H54 (cell line): ENCODE data around the gene EN2.
"Not testable (repeated sequence)": the region's sequence is repeated elsewhere in the genome, so short reads cannot be mapped to it uniquely, and the experiment has no call there.

ENCODE experiments used
- DNase-seq: peaks from one replicate; pipeline ENCODE4 v3.0.0; 2011; ENCODE audit warnings: low spot score, mixed read lengths; ENCODE audit not compliant: insufficient read length
- FAIRE-seq: peaks from 3 replicates; lab custom pipeline; 2011; peaks lifted over from hg19 to GRCh38; lab: Jason Lieb, UNC
- POLR2A ChIP-seq: IDR thresholded peaks from 2 replicates; pipeline ENCODE4 v1.6.1; 2011; ENCODE audit warnings: low read depth, mild to moderate bottlenecking, low read length

Gene EN2

DNA sequence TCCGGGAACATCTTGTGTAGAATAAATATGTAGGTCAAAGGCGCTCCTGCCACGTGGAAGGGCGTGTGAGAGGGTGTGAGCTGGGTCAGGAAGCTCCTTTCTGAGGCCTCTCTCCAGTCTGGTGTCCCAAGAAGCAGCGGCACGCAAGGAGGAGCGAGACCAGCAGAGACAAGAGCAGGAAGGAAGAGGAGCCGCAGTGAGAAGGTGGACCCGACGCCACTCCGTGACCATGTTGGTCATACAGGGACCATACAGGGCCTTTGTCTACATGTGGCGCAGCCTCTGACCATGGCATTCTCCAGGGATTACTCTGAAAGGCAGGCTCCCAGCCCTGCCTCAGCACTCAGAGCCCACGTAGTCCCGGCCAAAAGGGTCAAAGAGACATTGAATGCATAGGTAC, 26.2 kb upstream of the EN2 start:
- FAIRE-seq (no peak), DNase-seq (no peak)
- TF ChIP-seq POLR2A: no peak

DNA sequence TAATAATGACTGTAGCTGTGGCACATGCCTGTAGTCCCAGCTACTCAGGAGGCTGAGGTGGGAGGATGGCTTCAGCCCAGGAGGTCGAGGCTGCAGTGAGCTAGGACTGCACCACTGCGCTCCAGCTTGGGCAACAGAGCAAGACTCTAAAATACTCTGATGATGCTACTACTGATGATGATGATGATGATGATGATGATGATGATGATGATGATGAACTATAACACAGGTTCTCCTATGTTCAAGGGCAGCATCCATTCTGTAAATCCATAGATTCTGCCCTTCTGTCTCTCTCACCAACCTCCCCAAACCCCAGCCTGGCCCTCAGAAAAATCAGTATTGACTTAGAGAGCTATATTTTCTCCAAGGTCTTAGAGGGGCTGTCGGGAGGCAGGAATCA, 22.8 kb upstream of the EN2 start:
- TF ChIP-seq POLR2A: no peak
- DNase-seq: no peak
- FAIRE-seq: no peak

DNA sequence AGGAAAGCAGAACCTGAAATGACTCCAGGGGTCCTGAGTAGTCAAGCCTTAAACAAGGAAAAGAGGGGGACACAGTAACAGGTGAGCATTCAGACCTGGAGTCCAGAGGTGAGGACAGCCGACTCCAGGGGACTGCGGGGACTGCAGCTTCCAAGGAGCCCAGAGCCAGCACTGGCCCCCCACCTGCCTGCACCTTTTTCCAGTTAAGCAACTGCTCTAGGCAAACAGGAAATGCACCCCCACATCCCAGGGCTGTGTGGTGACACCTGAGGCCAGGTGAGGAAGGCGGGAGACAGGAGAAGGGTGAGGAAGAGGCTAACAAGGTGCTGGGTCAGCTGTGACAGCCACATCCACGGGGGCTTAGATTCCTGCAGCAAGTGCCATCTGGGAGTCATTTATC, 20.1 kb upstream of the EN2 start:
- DNase-seq: no peak
- TF ChIP-seq POLR2A: no peak
- no peak for FAIRE-seq

DNA sequence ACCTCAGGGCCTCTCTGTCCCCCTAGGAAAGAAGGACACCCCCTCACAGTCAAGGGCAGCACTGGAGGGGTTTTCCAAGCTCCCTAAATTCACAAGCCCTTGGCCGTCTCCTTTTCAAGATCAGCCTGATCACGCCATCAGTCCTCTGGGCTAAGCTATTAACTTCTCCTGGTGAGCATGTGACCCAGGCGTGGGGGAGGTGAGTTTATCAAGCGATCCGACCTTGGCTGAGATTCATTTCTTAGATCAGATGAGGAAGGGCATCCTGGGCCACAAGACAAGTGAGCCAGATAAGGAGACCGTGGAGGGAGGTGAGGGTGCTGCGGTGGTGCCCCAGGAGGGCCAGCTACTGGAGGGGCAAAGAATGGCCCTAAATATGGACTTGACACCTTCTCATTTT, 19.2 kb upstream of the EN2 start:
- FAIRE-seq (no peak), DNase-seq (no peak)
- TF ChIP-seq POLR2A: no peak

DNA sequence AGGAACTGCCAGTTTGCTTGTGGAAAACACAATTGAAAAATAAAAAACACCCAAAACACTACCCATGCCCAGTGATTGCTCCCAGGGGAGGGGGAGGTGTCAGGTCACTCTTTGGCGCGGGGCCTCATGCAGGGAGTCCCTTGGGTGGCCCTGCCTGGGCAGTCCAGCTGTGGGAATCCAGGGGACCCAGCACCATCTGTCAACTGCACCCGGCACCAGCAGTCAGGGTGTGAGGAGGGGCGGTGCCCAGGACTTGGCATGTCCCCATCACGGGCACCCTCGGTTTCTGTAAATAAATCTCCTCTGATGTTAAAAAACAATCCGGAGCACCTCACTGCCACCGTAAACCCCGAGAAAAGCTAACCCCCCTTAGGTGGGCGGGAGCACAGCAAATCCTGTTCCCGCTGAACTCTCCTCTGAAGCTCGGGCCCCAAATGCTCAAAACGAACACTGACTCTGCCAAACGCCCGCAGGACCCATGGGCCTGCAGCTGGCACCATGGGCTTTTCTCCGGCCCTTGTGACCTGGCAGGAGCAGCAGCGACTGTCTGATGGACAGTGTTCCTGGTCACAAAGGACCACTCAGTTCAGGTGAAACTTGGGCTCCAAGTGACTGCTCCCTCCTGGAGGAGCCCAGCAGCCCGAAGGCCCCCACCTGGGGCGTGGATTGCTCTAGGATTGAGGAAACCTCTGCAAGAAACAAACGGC, 18.5 kb upstream of the EN2 start:
- FAIRE-seq: no peak
- TF ChIP-seq POLR2A: no peak
- no peak for DNase-seq

DNA sequence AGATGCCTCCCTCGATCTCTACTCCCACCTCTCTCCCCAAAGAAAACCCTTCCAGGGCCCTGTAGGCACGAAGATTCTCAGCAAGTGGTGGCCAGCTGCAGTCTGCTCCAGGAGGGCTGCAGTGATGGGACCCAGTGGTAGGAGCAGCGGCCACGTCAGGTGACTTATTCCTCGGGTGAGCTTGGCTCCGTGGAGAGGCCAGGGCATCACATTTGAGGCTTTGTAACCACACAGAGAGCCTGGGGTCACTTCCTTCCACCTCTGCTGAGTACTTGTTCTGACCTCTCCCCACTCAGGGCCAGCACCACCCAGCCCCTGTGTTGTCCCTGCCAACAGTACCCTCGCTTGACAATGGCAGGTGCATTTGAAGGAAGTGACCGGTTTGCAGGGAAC, 17.9 kb upstream of the EN2 start:
- no peak for FAIRE-seq
- no peak for DNase-seq
- no peak for TF ChIP-seq POLR2A

DNA sequence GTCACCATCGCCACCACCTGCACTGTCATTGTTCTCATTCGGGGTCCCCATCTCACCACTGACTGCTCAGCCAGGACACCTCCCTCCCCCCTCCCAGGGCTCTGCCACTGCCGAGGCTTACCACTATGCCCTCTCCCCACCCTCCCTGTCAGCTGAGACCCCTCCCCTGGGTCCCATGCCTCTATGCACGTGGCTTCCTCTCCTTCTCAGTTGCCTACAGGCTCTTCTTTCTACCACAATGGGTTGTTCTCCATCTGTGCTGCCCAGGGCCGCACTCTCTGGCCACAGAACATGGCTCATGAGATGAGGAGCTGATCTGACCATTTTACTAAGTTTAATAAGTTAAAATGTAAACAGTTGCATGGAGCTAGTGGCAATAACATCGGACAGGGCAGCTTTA, 16.1 kb upstream of the EN2 start:
- FAIRE-seq (no peak), DNase-seq (no peak)
- TF ChIP-seq POLR2A: no peak

DNA sequence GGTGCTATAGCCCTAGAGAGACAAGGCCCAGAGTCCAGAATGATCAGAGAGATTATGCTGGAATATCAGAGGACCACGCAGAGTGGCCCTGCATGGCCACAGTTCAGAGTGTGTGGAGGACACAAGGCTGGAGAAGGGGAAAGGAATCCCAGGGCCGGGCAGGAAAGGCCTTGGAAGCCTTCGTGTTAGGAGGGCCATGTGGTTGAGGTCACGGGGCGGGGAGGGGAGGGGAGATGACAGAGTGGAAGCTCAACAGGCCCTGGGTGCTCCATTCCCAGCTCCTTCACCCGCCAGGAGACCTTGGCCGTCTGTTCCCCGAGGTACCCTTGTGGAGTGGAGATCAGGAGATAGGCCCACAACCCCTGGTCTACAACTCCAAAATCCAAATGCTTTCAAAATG, 13.2 kb upstream of the EN2 start:
- TF ChIP-seq POLR2A: no peak
- no peak for DNase-seq
- no peak for FAIRE-seq

DNA sequence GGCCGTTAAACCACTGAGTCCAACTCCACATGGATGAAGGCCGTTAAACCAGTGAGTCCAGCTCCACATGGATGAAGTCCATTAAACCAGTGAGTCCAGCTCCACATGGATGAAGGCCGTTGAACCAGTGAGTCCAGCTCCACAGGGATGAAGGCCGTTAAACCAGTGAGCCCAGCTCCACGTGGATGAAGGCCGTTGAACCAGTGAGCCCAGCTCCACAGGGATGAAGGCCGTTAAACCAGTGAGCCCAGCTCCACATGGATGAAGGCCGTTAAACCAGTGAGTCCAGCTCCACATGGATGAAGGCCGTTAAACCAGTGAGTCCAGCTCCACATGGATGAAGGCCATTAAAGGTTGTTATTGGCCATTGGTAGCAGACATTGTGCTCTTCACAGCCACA, 12.3 kb upstream of the EN2 start:
- FAIRE-seq, DNase-seq: not testable (repeated sequence)

DNA sequence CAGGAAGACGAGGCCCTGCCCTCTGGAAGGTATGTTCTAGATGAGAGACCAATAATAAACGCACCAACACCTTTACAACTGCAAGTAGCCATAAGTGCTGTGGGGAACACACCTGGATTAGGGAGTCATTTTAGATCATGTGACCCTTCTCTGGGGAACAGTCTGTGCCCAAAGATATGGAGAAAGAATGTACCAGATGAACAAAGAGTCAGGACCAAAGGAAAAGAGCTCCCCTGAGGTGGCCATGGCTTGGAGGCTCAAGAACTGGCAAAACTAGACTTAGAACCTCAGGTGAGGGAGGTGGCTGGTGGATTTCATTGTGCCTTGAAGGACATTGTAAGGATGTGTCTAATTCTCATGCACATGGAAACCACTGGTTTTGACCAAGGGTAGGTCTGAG, 10.3 kb upstream of the EN2 start:
- no peak for TF ChIP-seq POLR2A
- DNase-seq (no peak), FAIRE-seq (no peak)

DNA sequence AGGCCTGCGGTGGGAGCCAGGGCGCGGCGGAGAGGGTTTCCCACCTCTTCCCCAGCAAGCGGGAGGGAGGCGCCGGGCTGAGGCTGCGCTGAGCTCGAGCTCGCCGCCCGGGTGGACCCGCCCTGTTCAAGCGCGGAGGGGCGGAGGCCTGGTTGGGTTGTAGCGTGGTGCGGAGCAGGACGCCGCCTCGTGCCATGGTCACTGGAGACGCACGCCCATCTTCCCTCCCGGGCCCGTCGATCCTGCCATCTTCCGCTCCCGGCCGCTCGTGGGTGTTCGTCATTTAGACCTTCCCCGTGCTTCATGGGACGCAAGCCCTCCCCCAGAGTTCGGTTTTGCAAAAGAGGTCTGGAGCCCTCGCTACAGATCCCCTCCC, 9.3 kb upstream of the EN2 start:
- FAIRE-seq: no peak
- TF ChIP-seq POLR2A: no peak
- no peak for DNase-seq

DNA sequence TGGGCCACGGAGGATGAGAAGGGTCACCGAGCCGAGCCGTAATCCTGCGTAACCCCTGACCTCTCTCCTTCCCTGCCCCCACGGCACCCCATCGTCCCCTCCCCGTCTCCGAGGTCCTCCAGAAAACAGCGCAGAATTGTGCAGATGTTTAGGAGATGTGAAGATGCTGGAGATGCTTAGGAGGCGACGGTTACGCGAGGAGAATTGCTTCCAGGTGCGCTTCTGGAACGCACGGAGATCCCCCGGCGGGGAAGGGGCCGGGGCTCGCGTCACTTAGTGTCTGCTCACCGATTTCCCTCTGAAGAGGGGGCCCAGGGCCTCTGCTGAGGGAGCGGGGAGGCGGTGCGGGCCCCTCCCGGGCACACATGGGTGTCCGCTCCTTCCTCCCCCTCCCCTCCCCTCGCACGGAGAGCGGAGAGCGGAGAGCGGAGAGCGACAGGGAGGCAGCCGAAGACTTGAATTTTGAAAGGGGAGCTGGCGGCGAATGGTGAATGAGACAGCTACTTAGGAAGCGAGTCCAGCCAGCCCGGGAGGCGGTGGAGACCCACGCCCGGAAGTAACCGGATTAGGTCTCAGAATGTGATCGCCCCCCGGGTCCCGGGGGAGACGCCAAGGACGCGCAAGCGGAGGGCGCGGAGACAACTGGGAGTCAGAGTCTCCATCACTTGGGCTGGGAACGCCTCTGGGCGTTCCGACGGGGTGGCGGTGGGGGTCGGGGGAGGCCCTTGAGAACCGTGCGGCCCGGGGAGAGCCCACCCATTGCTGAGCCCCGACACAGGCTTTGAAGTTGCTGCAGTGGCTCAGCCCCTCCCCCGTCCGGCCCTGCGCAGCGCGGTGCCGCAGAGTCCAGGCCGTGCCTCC, 8.7 kb upstream of the EN2 start:
- DNase-seq (no peak), FAIRE-seq (no peak)
- no peak for TF ChIP-seq POLR2A

DNA sequence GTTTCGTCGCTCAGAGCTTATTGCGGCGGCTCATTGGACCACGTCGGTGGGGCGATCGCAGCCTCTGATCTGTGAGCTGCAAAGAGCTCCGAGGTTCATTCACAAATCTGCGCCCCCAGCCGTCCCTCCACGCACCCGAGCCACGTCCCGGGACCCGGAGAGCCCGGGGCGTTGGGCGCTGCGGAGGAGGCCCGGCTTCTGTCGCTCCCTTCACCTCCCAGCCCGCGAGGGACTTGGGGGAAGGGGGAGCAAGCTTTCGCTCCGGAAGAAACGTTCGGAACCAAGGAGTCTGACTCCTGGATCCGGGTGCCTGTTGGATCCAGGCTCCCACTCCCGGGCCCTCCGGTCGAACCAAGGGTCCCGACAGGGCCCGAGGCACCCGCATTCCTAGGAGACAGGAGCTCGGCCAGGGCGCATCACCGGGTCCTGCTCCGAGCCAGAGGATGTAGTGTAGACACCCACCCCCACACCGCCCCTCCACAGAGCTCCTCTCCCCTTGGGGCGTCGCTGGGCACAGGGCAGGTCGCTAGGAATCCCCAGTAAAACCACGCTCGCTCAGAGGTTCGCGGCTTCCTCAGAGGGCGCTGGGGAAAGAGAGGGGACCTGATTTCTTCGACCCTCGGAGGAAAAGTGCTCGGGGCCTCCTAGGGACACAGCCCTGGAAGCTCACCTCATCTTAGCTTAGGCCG, 7.9 kb upstream of the EN2 start:
- FAIRE-seq (no peak), DNase-seq (no peak)
- no peak for TF ChIP-seq POLR2A

DNA sequence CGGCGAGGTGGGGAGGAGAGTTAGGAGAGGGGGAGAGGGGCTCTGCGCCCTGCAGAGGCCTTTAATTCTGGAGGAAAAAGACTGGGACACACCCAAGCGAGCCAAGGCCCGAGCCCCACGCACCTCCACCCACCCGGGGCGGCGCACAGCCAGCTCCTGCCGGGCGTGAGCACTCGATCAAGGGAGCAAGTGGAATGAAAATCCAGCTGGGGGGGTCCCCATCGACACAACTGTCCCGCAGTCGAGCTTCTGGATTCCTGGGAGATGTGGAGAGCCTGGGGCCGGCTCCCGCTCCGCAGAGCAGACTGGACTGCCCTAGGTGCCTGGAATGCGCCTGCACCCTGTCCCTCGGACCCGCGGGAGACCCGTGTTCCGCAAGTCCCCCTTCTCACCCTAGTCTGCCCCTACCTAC, 7.4 kb upstream of the EN2 start:
- TF ChIP-seq POLR2A: no peak
- FAIRE-seq (no peak), DNase-seq (no peak)
